ENCODE results near the gene KLRC3.

- no peak for TF ChIP-seq SP1 (IDR thresholded peaks at IDR 0.05)
- TF ChIP-seq FOXA1 (IDR thresholded peaks at IDR 0.05): no peak
- no peak for TF ChIP-seq TARDBP (IDR thresholded peaks at IDR 0.05)
- no peak for TF ChIP-seq ZNF384 (IDR thresholded peaks at IDR 0.05)
- TF ChIP-seq NFRKB (IDR thresholded peaks at IDR 0.05): no peak
- no peak for TF ChIP-seq FOXM1 (IDR thresholded peaks at IDR 0.05; ENCODE audit: borderline replicate concordance)
- TF ChIP-seq FOXK2 (IDR thresholded peaks at IDR 0.05): no peak
- TF ChIP-seq ELF4 (IDR thresholded peaks at IDR 0.05): no peak
- no peak for TF ChIP-seq SUZ12 (IDR thresholded peaks at IDR 0.05)
Observed at GRCh38 chr12:10365696-10366405, 54.5 kb downstream of the KLRC3 start.

Data from HEK293T (cell line).